Astrocyte of the cerebellum (primary cell): ENCODE results near the gene OR6F1.
"Not testable (repeated sequence)": the region's sequence is repeated elsewhere in the genome, so short reads cannot be mapped to it uniquely, and the experiment has no call there.

Experiments used
- DNase-seq: peaks from one replicate; pipeline ENCODE4 v3.0.0-alpha.2; 2011; ENCODE audit warnings: low read depth
- H3K4me3 ChIP-seq: 2 replicates; pipeline ENCODE4 v1.5.1; 2011; ENCODE audit warnings: mild to moderate bottlenecking, low read depth, low read length, moderate library complexity
- CTCF ChIP-seq: IDR thresholded peaks from 2 replicates; pipeline ENCODE4 v1.5.1; 2012; ENCODE audit warnings: low read length, low read depth, moderate library complexity, mild to moderate bottlenecking; ENCODE audit errors: missing control alignments
- in situ Hi-C: cut with HindIII; loops from 2 replicates; pipeline ENCODE4 v1.10.0; 2017; ENCODE audit warnings: low sequenced_read_pairs

The OR6F1 gene

GRCh38 chr1:247716546-247716945, at the start of gene OR6F1:
OR6F1 (minus strand) TSS chr1:247716646; CDS start chr1:247712755, 3,891 bp downstream.
- H3K4me3 ChIP-seq, result no peak within 1 kb of the TSS
- no peak for TF ChIP-seq CTCF
- in situ Hi-C loops, result no loop called here
- no peak for DNase-seq

GRCh38 chr1:247760456-247760855, 44.0 kb upstream of the OR6F1 start, which contains the start of gene OR1C1:
OR1C1 (minus strand) TSS chr1:247760556; CDS start chr1:247758406, 2,150 bp downstream.
- no peak for DNase-seq
- in situ Hi-C loops, result no loop called here

GRCh38 chr1:247754311-247754710, 37.9 kb upstream of the OR6F1 start:
- H3K4me3 ChIP-seq, DNase-seq, in situ Hi-C loops: not testable (repeated sequence)

More at GRCh38 chr1:247760456-247760855, 44.0 kb upstream of the OR6F1 start, which contains the start of gene OR1C1:
- no peak for TF ChIP-seq CTCF
- no peak within 1 kb of the TSS for H3K4me3 ChIP-seq

GRCh38 chr1:247749870-247750269, 33.4 kb upstream of the OR6F1 start:
- in situ Hi-C loops, result no loop called here
- no peak for DNase-seq
- no peak for TF ChIP-seq CTCF
- no peak overlapping the region for H3K4me3 ChIP-seq

- DNase-seq, result no peak
- in situ Hi-C loops, result no loop called here
- no peak within 1 kb of the TSS for H3K4me3 ChIP-seq
- TF ChIP-seq CTCF, result no peak
Measured at GRCh38 chr1:247748041-247748440, 31.6 kb upstream of the OR6F1 start, which contains the start of gene OR14A2. OR14A2 (minus strand) TSS chr1:247748141.

- no peak overlapping the region for H3K4me3 ChIP-seq
- DNase-seq, result peak; percentile 50
- TF ChIP-seq CTCF, result no peak
- in situ Hi-C loops, result no loop called here
Measured at GRCh38 chr1:247747616-247748015, 31.2 kb upstream of the OR6F1 start.

- H3K4me3 ChIP-seq, result no peak overlapping the region
- no peak for TF ChIP-seq CTCF
- in situ Hi-C loops, result no loop called here
- peak; percentile 38 for DNase-seq
Measured at GRCh38 chr1:247746391-247746935, 30.0 kb upstream of the OR6F1 start.

GRCh38 chr1:247742215-247742760, 25.8 kb upstream of the OR6F1 start:
- peak; percentile 36 for DNase-seq
- H3K4me3 ChIP-seq, in situ Hi-C loops: not testable (repeated sequence)
